ENCODE measurements around the gene RGS7.
"Not testable (repeated sequence)": the region's sequence is repeated elsewhere in the genome, so short reads cannot be mapped to it uniquely, and the experiment has no call there.

The RGS7 gene

GRCh38 chr1:240762471-240762987 is 594.5 kb downstream of the RGS7 start:
- DNase-seq, result not testable (repeated sequence)

GRCh38 chr1:240758777-240759176 is 598.2 kb downstream of the RGS7 start:
- DNase-seq, result not testable (repeated sequence)

GRCh38 chr1:240758296-240758695 is 598.7 kb downstream of the RGS7 start:
- no peak for DNase-seq

- no peak for DNase-seq
Observed at GRCh38 chr1:240747907-240748306, 609.1 kb downstream of the RGS7 start.

GRCh38 chr1:240743705-240744104 is 613.3 kb downstream of the RGS7 start:
- no peak for DNase-seq

- DNase-seq, result no peak
Observed at GRCh38 chr1:240739754-240740153, 617.3 kb downstream of the RGS7 start.

- DNase-seq, result no peak
Observed at GRCh38 chr1:240739139-240739538, 617.9 kb downstream of the RGS7 start.

GRCh38 chr1:240737766-240738265 is 619.2 kb downstream of the RGS7 start:
- DNase-seq, result no peak

GRCh38 chr1:240737298-240737697 is 619.7 kb downstream of the RGS7 start:
- no peak for DNase-seq

GRCh38 chr1:240734705-240735104 is 622.3 kb downstream of the RGS7 start:
- DNase-seq, result not testable (repeated sequence)

GRCh38 chr1:240734001-240734400 is 623.0 kb downstream of the RGS7 start:
- DNase-seq, result no peak

GRCh38 chr1:240732390-240732789 is 624.6 kb downstream of the RGS7 start:
- peak; percentile 2 for DNase-seq
